GM18909 (cell line): ENCODE data around the gene SCN1B.
"Not testable (repeated sequence)": the region's sequence is repeated elsewhere in the genome, so short reads cannot be mapped to it uniquely, and the experiment has no call there.

ENCODE experiments used
- ATAC-seq: cut with Tn5 transposase; IDR thresholded peaks from one replicate; pipeline ENCODE4 v1.9.1; 2021; ENCODE audit warnings: mild to moderate bottlenecking; ENCODE audit not compliant: unreplicated experiment, poor library complexity

Gene SCN1B

DNA sequence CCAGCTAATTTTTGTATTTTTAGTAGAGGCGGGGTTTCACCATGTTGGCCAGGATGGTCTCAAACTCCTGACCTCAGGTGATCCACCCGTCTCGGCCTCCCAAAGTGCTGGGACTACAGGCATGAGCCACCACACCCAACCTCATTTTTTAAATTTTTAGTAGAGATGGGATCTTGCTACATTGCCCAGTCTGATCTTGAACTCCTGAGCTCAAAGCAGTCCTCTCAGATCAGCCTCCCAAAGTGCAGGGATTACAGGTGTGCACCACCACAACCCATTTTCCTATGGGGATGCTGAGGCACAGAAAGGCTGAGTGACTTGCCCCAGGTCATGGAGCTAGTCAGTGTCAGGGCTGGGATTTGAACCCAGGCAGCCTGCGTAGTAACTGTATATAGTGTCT is 21.0 kb downstream of the SCN1B start:
- ATAC-seq, result not testable (repeated sequence)

DNA sequence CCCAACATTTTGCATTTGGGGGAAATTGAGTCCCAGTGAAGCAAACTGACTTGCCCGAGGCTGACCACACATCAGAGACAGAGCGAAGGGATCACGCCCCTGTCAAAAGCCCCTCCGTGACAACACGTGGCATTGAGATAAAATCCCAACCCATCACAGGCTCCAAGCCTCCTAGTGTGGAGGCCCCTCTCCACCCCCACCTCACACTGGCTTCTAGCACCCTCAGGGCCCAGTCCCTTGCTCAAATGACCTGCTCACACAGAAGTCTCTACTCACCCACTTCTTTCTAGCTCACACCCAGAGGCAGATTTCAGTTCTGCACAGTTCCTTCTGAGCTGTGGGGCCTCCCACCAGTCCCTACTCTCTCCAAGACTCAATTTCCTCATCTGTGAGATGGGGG is 21.5 kb downstream of the SCN1B start:
- ATAC-seq, result no peak

DNA sequence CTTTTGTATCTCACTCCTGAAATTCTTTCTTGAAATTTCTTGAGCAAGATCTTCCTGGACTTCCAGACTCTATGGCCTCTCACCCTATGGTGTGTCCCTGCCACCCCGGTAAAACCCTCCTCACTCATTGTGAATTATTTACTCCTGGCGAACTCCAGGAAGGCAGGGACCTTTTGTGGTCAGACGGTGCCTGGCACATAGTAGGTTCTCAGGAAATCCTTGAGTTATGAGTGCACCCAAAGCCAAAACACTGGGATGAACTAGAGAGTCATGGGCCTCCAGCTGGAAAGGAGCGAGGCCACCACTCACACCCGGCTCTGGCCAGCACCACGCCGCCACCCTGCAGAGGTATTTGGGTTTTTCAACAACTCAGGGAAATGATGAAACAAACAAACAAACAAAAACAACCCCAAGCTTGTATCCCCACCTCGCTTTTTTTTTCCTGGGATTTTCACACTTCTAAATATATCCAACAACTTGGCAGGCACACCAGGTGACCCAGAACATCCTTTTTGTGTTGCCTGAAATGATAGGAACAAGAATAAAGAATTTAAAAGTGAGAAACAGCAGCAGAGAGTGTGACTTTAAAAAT is 22.4 kb downstream of the SCN1B start:
- no peak for ATAC-seq

DNA sequence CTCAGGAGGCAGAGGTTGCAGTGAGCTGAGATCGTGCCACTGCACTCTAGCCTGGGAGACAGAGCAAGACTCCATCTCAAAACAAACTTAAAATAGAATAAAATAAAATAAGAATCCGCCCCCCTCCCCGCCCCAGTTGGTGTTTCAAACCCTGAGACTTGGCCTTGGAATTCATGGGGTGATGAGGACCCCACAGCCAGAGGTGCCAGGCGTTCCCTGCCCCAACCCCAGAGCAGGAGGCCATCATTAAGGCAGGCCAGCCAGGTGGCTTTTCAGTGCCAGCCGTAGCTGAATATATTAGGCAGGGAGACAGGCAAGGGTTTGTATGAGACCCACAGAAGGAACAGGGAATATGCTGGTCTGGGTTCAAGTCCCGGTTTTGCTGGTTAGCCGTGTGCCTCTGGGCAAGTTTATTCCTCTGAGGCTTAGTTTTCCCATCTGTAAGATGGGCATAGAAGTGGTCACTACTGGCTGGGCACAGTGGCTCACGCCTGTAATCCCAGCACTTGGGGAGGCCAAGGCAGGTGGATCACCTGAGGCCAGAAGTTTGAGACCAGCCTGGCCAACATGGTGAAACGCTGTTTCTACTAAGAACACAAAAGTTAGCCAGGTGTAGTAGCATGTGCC is 23.5 kb downstream of the SCN1B start:
- ATAC-seq, result no peak

DNA sequence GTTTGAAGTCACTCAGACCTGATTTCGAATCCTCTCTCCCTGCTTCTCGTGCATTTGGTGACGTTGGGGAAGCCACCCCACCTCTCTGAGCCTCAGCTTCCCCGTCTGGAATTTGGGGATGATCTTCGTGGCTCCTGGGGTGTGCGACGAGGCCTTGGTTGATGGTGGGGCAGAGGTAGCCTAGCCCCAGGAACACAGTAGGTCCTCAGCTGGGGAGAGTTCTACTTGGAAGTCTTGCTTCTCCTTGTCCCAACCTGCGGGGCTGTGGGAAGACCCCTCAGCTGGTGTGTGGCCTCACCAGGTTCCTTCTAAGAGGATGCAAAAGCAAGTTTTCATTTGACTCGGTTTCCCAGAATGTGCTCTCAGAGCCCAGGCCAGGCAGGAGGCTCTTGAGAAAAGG is 24.4 kb downstream of the SCN1B start:
- ATAC-seq, result no peak

DNA sequence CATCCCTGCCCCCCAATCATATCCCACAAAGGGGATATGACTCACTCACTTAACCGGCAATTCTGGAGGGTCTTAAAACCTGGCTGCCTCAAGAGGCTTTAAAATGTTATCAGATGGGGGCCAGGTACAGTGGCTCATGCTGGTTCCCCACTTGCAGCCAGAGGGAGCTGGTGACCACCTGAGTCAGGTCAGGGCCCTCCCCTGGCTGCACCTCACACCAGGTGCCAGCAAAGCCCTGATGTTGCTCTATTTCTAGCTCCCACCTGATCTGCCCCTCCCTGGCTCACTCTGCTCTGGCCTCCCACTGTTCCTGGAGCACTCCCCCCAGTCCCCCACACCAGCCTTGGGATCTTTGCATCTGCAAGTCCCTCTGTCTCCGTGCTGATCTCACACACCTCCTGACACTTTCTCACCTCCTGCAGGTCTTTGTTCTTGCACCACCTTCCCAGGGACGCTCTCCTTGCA is 25.5 kb downstream of the SCN1B start:
- no peak for ATAC-seq

DNA sequence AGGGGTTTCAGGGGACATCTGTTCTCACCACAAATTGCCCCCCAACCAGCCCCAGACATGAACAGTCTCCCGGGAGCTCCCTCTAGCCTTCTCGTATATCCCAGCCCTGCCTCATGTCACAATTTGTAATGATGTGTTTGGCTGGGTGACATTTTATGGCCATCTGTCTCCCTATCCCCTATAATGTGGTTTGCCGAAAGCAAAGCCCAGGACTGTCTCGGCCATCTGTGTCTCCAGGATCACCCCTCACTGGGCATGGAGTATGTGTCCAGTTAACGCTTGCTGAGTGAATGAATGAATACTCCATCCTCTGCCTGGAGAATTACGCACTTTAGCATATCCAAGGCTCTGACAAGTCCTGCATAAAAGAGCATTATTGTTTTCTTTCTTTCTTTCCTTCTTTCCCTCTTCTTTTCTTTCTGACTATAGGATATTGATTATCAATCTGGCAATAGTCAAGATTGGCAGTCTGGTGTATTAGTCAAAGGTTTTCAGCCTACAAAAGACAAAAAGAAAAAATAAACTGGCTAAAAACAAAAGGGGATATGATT is 26.3 kb downstream of the SCN1B start:
- ATAC-seq, result no peak

DNA sequence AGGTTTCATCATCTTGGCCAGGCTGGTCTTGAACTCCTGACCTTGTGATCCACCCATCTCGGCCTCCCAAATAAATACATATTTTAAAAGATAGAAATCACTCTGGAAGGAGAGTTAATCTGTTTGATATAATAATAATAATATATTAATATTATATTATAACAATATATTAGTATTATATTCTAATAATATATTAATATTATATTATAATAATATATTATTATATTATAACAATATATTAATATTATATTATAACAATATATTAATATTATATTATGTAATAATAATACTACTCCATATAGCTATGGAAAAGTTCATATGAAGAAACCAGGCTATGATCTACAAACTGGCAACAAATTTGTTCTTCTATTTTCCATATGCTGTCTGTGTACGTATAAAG is 28.1 kb downstream of the SCN1B start:
- no peak for ATAC-seq

DNA sequence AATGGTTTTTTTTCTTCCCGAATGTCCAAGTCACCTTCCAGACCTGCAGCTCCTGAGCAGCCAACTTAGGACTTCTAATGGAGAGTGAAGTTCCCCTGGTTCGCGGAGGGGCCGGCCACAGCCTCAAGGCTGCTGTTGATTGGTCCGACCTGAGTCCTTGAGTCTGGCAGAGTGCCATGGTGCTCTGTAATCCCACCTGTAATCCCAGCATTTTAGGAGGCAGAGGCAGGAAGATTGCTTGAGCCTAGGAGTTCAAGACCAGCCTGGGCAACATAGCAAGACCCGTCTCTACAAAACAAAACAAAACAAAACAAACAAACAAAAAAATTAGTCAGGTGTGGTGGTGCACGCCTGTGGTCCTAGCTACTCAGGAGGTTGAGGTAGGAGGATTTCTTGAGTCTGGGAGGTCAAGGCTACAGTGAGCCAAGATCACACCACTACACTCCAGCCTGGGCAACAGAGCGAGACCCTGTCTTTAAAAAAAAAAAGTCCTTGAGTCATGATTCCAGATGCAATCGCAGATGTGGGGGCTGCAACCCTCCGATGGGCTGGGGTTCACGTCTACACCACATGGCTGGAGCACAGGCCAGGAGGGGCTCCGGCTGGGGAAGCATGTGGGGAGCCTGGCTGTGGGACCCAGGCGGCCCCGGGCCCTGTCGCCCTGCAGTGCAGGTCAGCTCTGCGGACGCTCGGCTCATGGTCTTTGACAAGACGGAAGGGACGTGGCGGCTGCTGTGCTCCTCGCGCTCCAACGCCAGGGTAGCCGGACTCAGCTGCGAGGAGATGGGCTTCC is 28.9 kb downstream of the SCN1B start:
- ATAC-seq, result no peak

DNA sequence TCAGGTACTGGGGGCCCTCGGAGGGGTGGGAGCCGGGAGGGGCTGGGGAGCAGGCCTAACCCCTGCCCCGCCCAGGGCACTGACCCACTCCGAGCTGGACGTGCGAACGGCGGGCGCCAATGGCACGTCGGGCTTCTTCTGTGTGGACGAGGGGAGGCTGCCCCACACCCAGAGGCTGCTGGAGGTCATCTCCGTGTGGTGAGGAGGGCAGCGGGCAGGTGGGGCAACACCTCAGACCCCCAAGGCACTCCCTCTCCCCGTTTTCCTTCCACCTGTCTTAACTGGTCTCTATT is 29.5 kb downstream of the SCN1B start:
- ATAC-seq, result no peak

DNA sequence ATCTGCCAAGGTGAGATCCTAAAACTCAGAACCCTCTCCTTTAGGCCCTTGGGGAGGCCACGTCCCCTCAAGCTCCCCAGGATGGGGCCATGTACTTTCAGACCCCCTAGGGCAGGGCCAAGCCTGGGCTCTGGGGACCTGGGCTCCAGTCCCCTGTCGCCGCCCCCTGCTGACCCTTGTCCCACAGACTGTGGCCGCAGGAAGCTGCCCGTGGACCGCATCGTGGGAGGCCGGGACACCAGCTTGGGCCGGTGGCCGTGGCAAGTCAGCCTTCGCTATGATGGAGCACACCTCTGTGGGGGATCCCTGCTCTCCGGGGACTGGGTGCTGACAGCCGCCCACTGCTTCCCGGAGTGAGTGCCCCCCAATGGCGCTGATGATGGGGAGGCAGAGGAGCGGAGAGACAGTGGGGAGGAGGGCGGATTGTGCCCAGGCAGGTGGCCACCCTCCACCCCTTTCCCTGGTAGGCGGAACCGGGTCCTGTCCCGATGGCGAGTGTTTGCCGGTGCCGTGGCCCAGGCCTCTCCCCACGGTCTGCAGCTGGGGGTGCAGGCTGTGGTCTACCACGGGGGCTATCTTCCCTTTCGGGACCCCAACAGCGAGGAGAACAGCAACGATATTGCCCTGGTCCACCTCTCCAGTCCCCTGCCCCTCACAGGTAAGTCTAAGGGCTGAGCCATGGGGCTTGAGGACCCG is 30.0 kb downstream of the SCN1B start:
- ATAC-seq, result no peak

DNA sequence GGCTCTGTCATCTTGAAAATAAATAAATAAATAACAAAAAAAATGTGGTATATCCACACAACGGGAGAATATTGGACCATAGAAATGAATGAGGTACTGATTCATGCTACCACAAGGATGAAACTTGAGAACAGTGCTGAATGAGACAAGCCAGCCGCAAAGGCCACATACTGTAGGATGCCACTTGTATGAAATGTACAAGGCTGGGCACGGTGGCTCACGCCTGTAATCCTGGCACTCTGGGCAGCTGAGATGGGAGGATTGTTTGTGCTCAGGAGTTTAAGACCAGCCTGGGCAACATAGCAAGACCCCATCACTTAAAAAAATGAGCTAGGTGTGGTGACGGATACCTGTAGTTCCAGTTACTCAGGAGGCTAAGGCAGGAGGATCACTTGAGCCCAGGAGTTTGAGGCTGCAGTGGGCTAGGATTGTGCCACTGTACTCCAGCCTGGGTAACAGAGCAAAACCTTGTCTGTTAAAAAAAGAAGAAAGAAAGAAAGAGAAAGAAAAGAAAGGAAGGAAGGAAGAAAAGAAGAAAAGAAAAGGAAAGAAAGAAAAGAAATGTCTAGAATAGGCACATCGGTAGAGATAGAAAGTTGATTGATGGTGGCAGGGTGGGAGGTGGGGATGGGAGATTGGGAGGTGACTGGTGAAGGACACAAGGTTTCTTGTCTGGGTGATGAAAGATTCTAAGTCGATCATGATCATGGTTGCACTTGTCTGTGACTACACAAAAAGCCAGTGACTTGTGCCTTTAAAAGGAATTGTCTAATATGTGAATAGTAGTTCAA is 31.5 kb downstream of the SCN1B start:
- no peak for ATAC-seq

DNA sequence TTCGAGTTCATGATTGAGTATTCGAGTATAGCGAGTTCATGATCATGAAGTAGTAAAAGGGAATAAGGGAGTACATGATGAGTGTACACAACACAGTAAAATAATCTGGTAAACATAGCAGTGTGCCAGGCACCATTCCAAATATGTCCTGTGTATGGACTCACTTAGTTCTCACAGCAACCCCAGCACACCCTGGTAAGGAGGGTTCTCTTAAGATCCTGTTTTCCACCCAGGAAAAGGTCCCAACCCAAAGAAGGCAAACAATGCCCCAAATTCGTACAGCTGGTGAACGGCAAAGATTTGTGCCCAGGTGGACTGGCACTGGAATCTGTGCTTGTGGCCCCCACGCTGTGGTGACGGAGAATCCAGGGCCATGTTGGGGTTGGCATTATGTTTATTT is 32.7 kb downstream of the SCN1B start:
- ATAC-seq, result no peak

DNA sequence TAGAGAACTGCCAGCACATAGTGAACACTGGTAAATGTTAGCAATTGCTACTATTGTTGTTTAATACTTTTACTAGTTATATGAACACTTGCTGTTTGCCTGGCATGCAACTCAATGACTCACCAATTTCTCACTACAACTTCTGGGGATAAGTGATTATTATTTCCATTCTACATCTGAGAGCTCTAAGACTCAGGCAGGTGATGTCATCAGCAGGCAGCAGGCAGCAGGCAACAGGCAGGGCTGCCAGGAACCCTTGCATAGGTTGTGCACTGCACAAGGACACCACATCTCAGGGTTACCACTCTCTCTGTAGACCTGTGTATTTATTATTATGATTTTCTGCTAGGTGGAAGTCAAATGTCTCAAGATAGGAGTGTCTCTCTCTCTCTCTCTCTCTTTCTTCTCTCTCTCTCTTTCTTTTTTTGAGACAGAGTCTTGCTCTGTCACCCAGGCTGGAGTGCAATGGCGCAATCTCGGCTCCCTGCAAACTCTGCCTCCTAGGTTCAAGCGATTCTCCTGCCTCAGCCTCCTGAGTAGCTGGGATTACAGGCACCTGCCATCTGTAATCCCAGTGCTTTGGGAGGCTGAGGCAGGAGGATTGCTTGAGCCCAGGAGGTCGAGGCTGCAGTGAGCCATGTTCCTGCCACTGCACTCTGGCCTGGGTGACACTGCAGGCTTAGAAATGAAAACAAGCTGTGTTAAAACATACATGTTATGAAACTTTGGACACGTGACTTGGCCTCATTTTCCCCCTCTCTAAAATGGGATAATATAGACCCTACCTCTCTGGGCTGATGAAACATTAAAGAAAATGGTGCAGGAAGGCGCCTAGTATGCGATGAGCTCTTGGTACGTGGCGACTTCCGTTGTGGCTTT is 33.9 kb downstream of the SCN1B start:
- no peak for ATAC-seq

DNA sequence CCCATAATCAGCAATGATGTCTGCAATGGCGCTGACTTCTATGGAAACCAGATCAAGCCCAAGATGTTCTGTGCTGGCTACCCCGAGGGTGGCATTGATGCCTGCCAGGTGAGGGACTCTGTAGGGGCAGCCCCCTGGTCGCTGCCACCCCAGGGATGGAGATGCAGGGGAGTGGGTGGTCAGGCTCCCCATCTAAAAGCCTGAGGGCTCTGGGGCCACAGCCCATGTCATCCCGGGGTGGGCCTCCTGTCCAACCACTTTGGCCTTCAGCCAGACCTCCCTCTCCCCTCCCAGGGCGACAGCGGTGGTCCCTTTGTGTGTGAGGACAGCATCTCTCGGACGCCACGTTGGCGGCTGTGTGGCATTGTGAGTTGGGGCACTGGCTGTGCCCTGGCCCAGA is 35.3 kb downstream of the SCN1B start:
- no peak for ATAC-seq

DNA sequence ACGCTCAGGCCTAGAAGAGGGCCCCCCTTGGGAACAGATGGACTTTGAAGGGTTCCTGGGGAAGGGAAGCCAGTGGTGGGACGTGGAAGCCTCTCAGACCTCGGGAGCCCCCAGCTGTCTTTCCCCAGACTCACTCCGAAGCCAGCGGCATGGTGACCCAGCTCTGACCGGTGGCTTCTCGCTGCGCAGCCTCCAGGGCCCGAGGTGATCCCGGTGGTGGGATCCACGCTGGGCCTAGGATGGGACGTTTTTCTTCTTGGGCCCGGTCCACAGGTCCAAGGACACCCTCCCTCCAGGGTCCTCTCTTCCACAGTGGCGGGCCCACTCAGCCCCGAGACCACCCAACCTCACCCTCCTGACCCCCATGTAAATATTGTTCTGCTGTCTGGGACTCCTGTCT is 35.9 kb downstream of the SCN1B start:
- no peak for ATAC-seq

DNA sequence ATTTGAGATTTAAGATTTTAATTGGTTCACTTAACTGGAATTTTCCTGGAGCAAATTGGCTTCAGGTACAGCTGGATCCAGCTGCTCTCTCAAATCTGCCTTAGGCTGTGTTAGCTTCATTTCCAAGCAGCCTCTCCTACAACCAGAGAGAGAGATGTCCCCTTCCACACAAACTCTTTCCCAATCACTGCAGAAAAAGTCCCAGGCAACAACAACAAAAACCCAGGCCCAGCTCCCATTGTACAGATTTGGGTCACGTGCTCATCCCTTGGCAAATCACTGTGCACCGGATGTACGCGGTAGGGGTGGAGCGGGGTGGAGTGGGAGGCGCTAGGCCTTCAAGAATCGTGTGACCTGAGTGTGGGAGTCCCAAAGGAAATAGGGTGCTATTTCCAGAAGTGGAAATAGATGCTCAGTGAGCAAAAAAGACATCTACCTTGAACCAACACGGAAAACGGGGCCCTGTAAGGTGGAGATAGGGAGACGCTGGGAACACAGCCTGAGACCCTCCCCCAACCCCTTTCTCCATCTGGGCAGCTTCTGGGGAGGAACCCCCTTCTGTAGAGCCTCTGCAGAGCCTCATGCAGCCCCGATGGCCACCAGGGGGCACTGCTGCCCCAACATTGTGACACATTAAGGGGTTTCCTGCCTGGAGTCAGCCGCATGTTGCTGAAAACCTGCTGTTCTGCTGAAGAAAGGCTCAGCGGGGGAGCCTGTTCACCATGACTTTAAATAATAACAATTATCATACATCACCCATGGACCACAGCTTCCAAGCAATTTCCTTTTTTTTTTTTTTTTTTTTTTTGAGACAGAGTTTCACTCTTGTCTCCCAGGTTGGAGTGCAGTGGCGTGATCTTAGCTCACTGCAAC is 36.7 kb downstream of the SCN1B start:
- peak; percentile 67 for ATAC-seq

DNA sequence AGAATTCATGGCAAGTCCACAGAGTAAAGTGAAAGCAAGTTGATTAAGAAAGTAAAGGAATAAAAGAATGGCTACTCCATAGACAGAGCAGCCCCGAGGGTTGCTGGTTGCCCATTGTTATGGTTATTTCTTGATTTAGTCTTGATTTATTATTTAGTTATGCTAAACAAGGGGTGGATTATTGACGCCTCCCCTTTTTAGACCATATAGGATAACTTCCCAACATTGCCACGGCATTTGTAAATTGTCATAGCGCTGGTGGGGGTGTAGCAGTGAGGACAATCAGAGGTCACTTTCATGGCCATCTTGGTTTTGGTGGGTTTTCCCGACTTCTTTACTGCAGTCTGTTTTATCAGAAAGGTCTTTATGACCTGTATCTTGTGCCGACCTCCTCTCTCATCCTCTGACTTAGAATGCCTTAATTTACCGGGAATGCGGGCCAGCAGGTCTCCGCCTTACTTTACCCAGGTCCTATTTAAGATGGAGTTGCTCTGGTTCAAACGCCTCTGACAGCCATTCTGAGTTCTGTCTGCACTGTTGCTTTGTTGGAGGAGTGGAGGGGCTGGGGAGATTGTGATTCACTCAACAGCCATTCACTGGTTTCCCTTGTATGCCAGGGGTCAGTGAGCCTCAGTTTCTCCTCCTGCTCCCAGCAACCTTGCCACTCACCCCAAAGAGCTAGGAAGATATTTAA is 38.8 kb downstream of the SCN1B start:
- ATAC-seq, result no peak
